HG03135 (cell line): ENCODE results near the gene IP6K1.
"Not testable (repeated sequence)": the region's sequence is repeated elsewhere in the genome, so short reads cannot be mapped to it uniquely, and the experiment has no call there.

Experiments
- ATAC-seq: cut with Tn5 transposase; IDR thresholded peaks from one replicate; pipeline ENCODE4 v1.9.1; 2021; ENCODE audit warnings: mild to moderate bottlenecking, moderate library complexity; ENCODE audit not compliant: unreplicated experiment

IP6K1 gene

DNA sequence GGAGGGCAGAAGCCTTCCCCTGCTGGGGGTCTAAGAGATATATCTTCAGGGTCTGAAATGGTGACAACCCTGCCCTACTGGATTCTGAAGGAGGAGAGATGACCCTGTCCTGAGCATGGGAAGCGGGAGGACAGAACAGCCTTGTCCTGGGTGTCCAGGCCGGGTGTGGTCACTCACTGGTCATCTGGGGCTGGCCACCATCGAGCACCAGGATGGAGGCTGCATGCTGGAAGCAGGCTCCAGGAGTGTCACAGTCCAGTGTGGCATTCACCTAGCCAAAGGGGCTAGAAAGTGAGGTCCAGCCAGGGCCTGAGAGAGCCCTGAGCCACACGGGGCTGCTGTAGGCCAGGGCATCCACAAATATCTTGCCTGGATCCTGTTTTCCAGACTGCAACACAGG lies 8.1 kb upstream of the IP6K1 start:
- ATAC-seq, result no peak

DNA sequence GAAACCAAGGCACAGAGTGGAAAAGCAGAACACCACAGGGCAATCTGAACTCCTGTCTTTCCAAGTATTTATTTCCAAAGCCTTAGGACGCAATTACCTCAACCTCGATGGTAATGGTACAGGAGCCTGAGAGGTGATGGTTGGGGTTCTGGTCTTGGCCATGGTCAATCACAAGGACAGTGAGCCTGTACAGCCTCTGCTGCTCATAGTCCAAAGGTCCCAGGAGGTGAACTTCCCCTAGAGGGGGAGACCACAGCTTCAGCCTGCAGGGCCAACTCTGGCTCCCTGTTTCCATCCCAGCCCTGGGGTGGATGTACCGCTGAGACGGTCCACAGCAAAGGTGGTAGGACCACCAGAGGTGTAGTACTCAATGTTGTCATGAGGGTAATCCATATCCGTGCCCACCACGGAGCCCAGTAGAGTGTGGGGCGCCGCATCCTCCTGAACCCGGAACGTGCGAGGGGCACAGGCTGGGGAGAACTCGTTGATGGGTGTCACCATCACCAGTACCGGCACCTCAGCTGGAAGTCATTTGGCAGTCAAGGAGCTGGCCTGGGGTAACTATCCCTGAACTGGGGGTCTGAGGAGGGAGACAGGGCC lies 7.2 kb upstream of the IP6K1 start:
- no peak for ATAC-seq

DNA sequence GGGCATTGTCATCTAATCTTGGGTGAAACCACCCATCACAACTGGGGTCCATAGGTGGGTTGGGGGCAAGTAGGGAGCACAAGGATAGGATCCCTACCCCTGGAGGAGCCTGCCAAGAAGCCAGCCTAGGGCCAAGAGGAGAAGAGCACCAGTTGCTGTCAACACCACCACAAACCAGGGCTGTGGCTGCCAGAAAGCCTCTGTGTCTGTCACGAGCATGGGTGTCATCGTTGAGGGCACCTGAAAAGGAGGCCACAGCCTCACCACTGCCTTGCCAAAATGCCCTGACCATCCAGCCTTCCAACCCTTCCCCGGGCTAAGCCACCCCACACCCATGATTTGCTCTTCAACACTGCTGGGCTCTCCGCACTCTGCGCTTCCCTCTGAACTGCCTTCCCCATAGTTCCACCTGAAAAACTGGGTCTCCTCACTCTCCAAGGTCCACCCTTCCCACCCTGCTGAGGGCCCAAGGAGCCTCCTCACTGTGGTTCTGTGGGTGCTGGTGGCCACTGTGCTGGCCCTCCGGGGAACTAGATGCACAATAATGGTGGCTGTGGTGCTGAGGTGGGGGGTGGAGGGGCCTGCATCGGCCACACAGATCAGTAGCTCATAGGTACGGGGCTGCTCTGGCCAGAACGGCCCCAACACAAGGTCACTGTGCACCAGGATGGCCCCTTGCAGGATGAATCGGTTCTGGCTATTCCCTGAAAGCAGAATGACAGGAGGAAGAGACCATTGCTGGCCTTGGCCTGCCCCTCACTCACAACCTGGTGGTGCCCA lies 6.2 kb upstream of the IP6K1 start:
- ATAC-seq, result no peak

DNA sequence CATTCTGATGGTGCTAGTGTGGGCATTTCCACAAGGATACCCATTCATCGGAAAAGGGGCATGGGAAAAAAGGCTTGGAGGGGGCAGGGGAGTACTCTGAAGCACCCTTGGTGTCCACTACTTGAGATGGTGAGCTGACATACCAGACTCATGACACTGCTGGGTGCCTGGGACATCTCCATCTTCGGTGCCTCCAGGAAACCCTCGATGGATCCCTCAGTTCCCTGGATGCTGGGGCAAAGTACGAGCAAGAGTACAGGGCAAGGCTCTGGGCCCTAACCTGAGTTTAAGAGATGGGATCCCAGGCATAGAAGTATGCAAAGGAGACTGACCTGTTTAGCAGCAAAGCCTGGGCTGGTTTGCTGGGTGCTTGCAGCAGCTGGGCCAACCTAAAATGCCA lies 5.2 kb upstream of the IP6K1 start:
- ATAC-seq, result no peak

GRCh38 chr3:49790626-49791411 lies 4.5 kb upstream of the IP6K1 start:
- no peak for ATAC-seq

DNA sequence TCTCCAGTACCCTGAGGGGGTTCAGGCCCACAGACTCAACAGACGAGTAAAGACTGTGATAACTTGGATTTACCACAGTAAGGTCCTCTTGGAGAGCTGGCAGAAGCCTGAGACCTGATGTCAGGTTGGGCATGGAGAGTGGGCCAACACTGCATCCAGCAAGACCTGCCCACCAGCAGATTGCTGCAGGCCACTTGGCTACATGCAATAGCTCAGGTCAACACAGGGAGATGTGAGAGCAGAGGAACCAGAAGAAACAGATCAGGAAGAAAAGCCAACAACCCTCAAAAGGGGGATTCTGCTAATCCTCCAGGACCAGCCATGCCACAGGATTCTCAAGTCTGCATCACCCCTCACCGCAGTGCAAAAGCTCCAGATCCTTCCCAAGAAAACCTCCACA lies 1.7 kb upstream of the IP6K1 start:
- no peak for ATAC-seq

GRCh38 chr3:49787536-49787935 lies 1.2 kb upstream of the IP6K1 start:
- ATAC-seq, result no peak

GRCh38 chr3:49787182-49787464 lies 781 bp upstream of the IP6K1 start:
- ATAC-seq, result no peak

DNA sequence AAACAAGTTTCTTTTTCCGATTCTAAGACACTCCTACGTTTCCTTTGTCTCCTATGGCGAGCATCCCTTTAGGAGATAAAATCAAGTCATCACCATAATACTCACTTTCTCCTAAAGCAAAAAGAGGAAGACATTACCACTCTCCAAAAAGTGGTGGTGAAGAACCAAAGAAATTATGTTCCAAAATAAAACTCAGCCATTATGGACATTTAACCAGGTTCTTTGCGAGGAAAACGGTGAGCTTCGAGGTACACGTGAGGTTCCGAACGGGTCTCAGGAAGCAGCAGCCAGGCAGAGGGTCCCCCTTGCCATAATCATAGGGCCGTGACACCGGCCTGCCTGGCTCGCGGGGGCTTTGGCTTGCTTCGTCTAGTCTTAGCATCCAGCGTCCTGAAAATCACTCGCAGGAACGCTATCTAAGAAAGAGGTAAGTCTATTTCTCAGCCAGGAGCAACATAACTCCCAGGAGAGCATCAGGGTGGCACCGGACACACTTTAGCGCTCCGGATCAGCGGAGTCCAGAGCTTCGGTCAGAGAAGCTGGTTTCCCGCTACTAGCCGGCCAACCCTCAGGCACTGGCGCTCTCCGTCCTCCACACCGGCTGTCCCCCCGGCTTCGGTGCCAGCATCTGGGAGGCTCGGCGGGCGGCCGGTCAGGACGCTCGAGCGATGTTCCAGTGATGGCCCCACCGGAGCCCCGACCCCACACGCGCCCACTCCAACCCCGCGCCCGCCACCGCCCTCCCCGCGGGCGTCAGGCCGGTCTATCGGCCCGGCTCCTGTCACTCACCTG lies 581 bp downstream of the IP6K1 start:
- ATAC-seq, result peak; percentile 43

- not testable (repeated sequence) for ATAC-seq
These were observed 4.1 kb downstream of the IP6K1 start for GRCh38 chr3:49782277-49782676.

DNA sequence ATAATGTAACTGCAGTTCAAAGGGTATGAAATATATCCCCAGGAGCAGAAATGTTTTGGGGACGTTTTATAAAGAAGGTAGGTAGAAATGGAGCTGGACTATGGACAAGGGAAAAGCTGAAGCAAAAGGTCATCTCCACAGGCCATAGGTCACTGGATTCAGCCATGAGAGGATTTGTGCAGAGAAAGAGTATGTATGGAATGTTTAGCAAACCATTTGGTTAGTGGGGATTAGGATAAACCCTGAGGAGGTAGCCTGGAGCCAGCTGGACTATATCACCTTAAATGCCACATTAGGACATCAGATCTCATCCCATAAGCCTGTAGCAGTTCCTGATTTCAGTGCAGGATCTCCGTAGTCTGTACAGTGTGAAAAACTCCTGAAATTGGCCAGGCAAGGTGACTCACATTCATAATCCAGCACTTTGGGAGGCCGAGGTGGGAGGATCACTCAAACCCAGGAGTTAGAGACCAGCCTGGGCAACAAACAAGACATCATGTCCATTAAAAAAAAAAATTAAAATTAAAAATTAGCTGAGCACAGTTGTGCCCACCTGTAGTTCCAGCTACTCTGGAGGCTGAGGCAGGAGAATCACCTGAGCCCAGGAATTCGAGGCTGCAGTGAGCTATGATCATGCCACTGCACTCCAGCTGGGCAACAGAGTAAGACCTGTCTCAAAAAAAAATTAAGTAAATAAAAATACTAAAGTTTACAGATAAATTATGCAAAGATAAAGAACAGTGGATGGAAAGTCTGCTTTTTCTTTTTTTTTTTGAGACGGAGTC lies 4.7 kb downstream of the IP6K1 start:
- no peak for ATAC-seq

- ATAC-seq, result not testable (repeated sequence)
These were observed 5.4 kb downstream of the IP6K1 start for GRCh38 chr3:49780975-49781365.

GRCh38 chr3:49780080-49780974 lies 6.0 kb downstream of the IP6K1 start:
- no peak for ATAC-seq

GRCh38 chr3:49779358-49780079 lies 6.8 kb downstream of the IP6K1 start:
- ATAC-seq, result no peak

GRCh38 chr3:49776101-49776500 lies 10.2 kb downstream of the IP6K1 start:
- ATAC-seq, result not testable (repeated sequence)

GRCh38 chr3:49775538-49775937 lies 10.8 kb downstream of the IP6K1 start:
- ATAC-seq, result no peak

GRCh38 chr3:49772703-49773102 lies 13.6 kb downstream of the IP6K1 start:
- no peak for ATAC-seq

- ATAC-seq, result no peak
These were observed 14.9 kb downstream of the IP6K1 start for GRCh38 chr3:49771340-49771938.
